Type B pancreatic cell (in vitro differentiated cells): ENCODE results near the gene CDH5. TPM values are rescaled to one million over a fixed set of nuclear protein-coding genes. Genes with fewer than 3 reads are reported as not detected.

Experiments
- DNase-seq: peaks from one replicate; pipeline ENCODE4 v3.0.0; 2021; ENCODE audit warnings: mixed read lengths; ENCODE audit not compliant: unreplicated experiment; ENCODE audit errors: extremely low spot score
- H3K27ac Mint-ChIP-seq: 2 replicates; pipeline ENCODE4 v1.8.0; 2021; ENCODE audit warnings: mild to moderate bottlenecking, mixed read lengths
- H3K27me3 Mint-ChIP-seq: 2 replicates; pipeline ENCODE4 v1.8.0; 2021; ENCODE audit warnings: mixed read lengths
- H3K36me3 Mint-ChIP-seq: 2 replicates; pipeline ENCODE4 v1.8.0; 2021; ENCODE audit warnings: mixed read lengths
- H3K4me1 Mint-ChIP-seq: one replicate; pipeline ENCODE4 v1.8.0; 2021; ENCODE audit warnings: mixed read lengths; ENCODE audit not compliant: unreplicated experiment
- H3K4me3 Mint-ChIP-seq: 2 replicates; pipeline ENCODE4 v1.8.0; 2021; ENCODE audit warnings: mild to moderate bottlenecking, mixed read lengths
- H3K9me3 Mint-ChIP-seq: 2 replicates; pipeline ENCODE4 v1.8.0; 2021; ENCODE audit warnings: mixed read lengths
- total RNA-seq: library from RNA; stranded (reverse); gene quantifications from 2 replicates; pipeline ENCODE4 v1.2.1, GENCODE V29; 2021; ENCODE audit warnings: low replicate concordance
- TF ChIP-seq, protein P1 (sequence below): fragments of 200-600 bp; sonication (generic); conservative IDR thresholded peaks from 2 replicates; pipeline ENCODE4 v1.5.0; 2021; ENCODE audit warnings: antibody characterized with exemption, mild to moderate bottlenecking

CDH5 gene
- total RNA-seq, 1 donor from 2014 or later: 0.46 TPM

DNA sequence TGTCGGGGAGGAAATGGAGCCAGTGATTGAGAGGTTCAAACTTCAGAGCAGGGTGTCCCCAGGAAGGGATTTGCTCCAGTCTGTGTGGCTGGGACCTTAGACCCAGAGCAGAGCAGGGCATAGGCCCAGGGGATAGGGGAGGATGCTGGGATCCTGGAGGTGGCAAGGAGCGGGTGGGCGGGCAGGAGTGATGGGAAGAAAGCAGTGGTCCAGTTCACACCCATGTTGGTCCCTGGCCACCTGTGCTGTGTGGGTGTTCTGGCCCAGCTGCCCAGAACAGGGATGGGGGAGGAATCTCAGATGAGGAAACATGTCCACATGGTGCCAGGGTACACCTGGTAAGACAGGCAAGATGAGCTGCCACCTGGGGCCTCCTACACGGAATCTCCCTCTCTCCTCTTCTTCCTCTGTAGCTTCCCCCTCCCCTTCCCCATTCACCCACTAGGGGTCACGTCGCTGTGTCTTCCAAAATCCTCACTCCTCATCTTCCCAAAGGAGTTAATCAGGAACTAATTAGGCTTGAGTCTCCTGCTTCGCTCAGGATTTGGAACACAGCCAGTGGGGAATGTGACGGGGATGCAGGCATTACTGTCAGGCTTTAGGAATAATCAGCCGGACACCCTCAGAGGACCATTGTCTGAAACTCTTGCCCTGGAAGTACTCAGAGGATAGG is 62.9 kb downstream of the CDH5 start:
- Mint-ChIP-seq H3K27ac (no peak overlapping the region), H3K27me3 (peaks cover 78% of the 10 kb centered on the region), H3K9me3 (no peaks in the 10 kb centered on the region), H3K4me3 (peak overlapping the region; percentile 81), H3K36me3 (no peaks in the 10 kb centered on the region), H3K4me1 (no peaks in the 10 kb centered on the region)
- peak; percentile 55 for DNase-seq
- TF ChIP-seq, protein P1, sequence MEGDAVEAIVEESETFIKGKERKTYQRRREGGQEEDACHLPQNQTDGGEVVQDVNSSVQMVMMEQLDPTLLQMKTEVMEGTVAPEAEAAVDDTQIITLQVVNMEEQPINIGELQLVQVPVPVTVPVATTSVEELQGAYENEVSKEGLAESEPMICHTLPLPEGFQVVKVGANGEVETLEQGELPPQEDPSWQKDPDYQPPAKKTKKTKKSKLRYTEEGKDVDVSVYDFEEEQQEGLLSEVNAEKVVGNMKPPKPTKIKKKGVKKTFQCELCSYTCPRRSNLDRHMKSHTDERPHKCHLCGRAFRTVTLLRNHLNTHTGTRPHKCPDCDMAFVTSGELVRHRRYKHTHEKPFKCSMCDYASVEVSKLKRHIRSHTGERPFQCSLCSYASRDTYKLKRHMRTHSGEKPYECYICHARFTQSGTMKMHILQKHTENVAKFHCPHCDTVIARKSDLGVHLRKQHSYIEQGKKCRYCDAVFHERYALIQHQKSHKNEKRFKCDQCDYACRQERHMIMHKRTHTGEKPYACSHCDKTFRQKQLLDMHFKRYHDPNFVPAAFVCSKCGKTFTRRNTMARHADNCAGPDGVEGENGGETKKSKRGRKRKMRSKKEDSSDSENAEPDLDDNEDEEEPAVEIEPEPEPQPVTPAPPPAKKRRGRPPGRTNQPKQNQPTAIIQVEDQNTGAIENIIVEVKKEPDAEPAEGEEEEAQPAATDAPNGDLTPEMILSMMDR: peak; percentile 52

DNA sequence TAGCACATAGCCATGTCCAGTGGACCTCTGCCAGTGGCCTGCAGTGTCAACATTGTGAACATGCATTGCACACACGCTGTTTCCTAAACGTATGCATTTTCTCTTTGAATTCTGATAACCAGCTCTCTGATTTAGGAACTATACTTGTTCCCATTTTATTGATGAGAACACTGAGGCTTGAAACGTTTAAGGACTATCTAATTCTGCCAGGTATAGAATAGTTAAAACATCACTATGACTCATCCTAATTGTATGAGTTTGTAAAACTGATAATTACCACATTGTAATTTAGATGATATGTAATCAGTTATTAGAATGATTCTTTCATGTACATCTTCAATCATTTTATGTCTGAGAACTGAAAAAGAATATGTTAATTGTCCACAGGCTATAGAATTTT is 63.7 kb downstream of the CDH5 start:
- TF ChIP-seq, protein P1: no peak
- H3K27ac Mint-ChIP-seq: no peak overlapping the region
- no peaks in the 10 kb centered on the region for H3K9me3 Mint-ChIP-seq
- H3K4me3 Mint-ChIP-seq: no peak overlapping the region
- H3K36me3 Mint-ChIP-seq: no peaks in the 10 kb centered on the region
- H3K27me3 Mint-ChIP-seq: peaks cover 71% of the 10 kb centered on the region
- H3K4me1 Mint-ChIP-seq: no peaks in the 10 kb centered on the region
- no peak for DNase-seq

DNA sequence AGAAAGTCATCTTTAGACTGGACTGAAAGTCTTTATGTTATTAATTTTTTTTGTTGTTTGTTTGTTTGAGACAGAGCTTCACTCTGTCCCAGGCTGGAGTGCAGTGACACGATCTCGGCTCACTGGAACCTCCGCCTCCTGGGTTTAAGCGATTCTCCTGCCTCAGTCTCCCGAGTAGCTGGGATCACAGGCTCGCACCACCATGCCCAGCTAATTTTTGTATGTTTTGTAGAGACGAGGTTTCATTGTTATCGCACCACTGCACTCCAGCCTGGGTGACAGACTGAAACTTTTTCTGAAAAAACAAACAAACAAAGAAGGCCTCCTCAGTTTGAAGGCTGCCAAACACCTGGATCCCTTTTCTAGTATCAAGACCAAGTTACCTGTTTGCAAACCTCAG is 65.3 kb downstream of the CDH5 start:
- TF ChIP-seq, protein P1: no peak
- H3K4me3 Mint-ChIP-seq: no peak overlapping the region
- H3K27ac Mint-ChIP-seq: no peak overlapping the region
- no peaks in the 10 kb centered on the region for H3K36me3 Mint-ChIP-seq
- H3K4me1 Mint-ChIP-seq: no peaks in the 10 kb centered on the region
- no peaks in the 10 kb centered on the region for H3K9me3 Mint-ChIP-seq
- H3K27me3 Mint-ChIP-seq: peaks cover 57% of the 10 kb centered on the region
- no peak for DNase-seq

DNA sequence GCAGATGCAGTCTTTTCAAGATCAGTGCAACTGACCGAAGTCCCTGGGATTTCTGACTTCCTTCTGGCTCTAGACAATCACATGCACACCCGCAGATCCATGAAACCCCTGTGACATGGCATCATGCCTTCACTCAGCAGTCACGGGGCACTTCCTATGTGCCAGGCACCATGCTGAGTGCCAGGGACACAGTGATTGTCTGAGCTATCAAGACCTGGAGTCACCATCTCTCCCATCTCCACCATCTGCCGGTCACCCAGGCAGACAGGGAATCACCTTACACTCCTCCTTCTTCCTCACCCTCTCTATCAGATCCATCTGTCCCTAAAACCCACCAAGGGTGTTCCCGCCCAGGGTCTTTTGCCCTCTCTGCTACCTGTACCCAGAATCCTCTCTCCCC is 65.9 kb downstream of the CDH5 start:
- Mint-ChIP-seq H3K4me1 (no peaks in the 10 kb centered on the region), H3K27me3 (peaks cover 56% of the 10 kb centered on the region), H3K36me3 (no peaks in the 10 kb centered on the region), H3K9me3 (no peaks in the 10 kb centered on the region), H3K4me3 (no peak overlapping the region), H3K27ac (no peak overlapping the region)
- DNase-seq: no peak
- TF ChIP-seq, protein P1: no peak

DNA sequence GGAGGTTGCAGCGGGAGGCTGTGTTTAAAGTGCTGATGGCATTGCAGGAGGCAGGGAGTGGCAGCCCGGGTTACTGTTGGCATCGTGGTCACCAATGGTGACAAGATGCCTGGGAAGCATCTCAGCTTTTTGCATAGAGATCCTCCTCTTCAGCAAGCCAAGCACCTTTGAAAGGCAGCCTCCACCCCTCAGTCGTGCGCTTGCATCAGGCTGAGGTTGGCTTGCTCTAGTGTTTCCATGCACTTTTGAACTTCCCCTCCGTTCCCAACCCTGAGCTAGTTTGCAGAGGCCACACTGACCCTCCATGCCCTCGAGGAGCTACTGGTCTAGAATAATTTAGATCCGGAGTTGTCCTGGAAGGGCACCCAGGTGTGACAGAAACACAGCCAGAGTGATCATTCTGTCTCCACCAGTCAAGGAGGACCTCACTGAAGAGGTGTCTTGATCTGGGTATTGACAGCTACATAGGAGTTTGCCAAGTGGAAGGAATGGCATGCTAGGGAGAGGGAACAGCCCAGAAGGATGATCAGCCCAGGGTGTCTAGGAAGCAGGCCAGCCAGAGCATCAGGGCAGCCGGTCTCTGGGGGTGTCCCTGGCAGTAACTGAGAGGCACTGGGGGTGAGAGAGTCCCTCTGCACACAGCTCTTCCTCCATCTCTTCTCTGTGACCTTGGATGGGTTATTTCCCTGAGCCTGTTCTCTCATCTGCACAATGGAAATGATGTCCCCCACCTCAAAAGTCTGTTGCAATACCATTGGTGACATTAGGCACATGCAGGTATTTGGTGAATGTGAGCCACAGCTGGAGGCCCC is 68.3 kb downstream of the CDH5 start:
- Mint-ChIP-seq H3K9me3 (no peaks in the 10 kb centered on the region), H3K4me1 (no peaks in the 10 kb centered on the region), H3K36me3 (no peaks in the 10 kb centered on the region), H3K27ac (no peak overlapping the region), H3K4me3 (no peak overlapping the region), H3K27me3 (peaks cover 42% of the 10 kb centered on the region)
- TF ChIP-seq, protein P1: no peak
- DNase-seq: no peak
